Thoracic aorta (tissue), 2 donors: ENCODE measurements around the gene KRT17. TPM values are rescaled to one million over a fixed set of nuclear protein-coding genes. Genes with fewer than 3 reads are reported as not detected.

Experiments used
- ATAC-seq: fragments of 150-250 bp; one replicate; pipeline ENCODE4 v1.8.0; 2017; ENCODE audit warnings: low read depth; ENCODE audit not compliant: insufficient number of reproducible peaks, low FRiP score
- DNase-seq: peaks from one replicate; pipeline ENCODE4 v3.0.0-alpha.2; 2020; ENCODE audit warnings: low spot score
- H3K27ac ChIP-seq, 2 donors: fragments of 200-600 bp; sonication (generic); 1 replicate in 1 of 2; 2 replicates in 1 of 2; pipeline ENCODE4 v1.5.1; 2016; ENCODE audit warnings: mild to moderate bottlenecking in 2 of 2, moderate library complexity in 2 of 2
- H3K27me3 ChIP-seq: fragments of 200-600 bp; sonication (generic); replicated peaks from 2 replicates; pipeline ENCODE4 v1.6.0; 2016; ENCODE audit warnings: mild to moderate bottlenecking; ENCODE audit not compliant: insufficient read depth
- H3K36me3 ChIP-seq: fragments of 200-600 bp; sonication (generic); one replicate; pipeline ENCODE4 v1.5.1; 2016
- H3K4me1 ChIP-seq, 2 donors: fragments of 200-600 bp; sonication (generic); 1 replicate in 1 of 2; 2 replicates in 1 of 2; pipeline versions ENCODE4 v1.5.1 to v1.6.0; 2016; ENCODE audit warnings: low read depth in 2 of 2, mild to moderate bottlenecking in 1 of 2; ENCODE audit not compliant: control insufficient read depth in 1 of 2
- H3K4me3 ChIP-seq: fragments of 200-600 bp; sonication (generic); 2 replicates; pipeline ENCODE4 v1.5.1; 2016; ENCODE audit warnings: mild to moderate bottlenecking
- H3K9me3 ChIP-seq: fragments of 200-600 bp; sonication (generic); 2 replicates; pipeline ENCODE4 v1.5.1; 2016
- total RNA-seq, 2 donors: library from RNA; depleted of rRNA; stranded (reverse); fragments of >200 nt; gene quantifications; one replicate each; pipeline versions ENCODE4 v1.1.0 to v1.2.3, GENCODE V29; 2016
- TF ChIP-seq, protein P1 (sequence below): fragments of 200-600 bp; sonication (generic); IDR thresholded peaks from one replicate; pipeline ENCODE4 v1.5.1; 2019; ENCODE audit warnings: antibody characterized with exemption

KRT17 gene
- total RNA-seq, 2 donors from 2014 or later = 74.7 to 87.1 TPM

DNA sequence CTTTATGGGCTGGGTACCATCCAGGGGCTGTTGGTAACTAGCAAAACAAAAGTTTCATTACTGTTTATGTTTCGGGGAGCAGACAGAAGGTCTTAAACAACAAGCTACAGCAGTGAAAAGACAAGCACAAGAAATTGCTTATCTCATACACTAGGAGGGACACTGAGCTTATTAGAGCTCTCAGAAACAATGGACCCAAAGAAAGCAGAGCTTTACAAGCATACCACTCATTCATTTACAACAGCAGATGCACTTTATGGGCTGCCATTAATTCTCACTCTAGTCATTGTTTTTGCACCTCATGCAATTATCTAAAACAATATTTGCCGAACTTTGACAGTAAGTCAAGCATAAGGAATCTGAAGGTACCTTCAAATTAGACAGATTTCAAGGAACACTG is 21.9 kb downstream of the KRT17 start:
- TF ChIP-seq, protein P1, sequence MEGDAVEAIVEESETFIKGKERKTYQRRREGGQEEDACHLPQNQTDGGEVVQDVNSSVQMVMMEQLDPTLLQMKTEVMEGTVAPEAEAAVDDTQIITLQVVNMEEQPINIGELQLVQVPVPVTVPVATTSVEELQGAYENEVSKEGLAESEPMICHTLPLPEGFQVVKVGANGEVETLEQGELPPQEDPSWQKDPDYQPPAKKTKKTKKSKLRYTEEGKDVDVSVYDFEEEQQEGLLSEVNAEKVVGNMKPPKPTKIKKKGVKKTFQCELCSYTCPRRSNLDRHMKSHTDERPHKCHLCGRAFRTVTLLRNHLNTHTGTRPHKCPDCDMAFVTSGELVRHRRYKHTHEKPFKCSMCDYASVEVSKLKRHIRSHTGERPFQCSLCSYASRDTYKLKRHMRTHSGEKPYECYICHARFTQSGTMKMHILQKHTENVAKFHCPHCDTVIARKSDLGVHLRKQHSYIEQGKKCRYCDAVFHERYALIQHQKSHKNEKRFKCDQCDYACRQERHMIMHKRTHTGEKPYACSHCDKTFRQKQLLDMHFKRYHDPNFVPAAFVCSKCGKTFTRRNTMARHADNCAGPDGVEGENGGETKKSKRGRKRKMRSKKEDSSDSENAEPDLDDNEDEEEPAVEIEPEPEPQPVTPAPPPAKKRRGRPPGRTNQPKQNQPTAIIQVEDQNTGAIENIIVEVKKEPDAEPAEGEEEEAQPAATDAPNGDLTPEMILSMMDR = no peak
- no peaks in the 10 kb centered on the region for H3K27me3 ChIP-seq
- no peak overlapping the region for H3K4me3 ChIP-seq
- no peaks in the 10 kb centered on the region for H3K36me3 ChIP-seq
- no peak for DNase-seq
- H3K9me3 ChIP-seq = peaks cover 9% of the 10 kb centered on the region
- no peak overlapping the region for H3K27ac ChIP-seq
- no peaks in the 10 kb centered on the region for H3K4me1 ChIP-seq
- ATAC-seq = no peak

DNA sequence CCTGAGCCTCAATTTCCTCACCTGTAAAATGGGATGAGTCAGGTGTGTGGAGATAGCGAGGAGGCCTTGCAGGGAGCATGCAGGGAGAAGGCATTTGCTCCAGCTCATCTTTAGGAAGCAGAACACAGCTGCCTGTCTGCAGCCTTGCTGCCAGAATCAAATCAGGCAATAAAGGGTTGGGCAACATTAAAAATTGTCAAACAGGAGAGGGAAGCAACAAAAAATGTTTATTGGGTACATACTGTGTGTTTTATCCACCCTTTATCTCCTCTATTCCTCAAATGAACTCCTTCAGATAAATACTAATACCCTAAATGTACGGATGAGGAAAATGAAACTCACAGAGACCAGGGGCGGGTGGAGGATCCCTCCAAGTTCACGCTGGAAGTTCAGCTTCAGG is 24.1 kb downstream of the KRT17 start:
- no peak overlapping the region for H3K27ac ChIP-seq
- H3K4me3 ChIP-seq = no peak overlapping the region
- no peaks in the 10 kb centered on the region for H3K9me3 ChIP-seq
- no peaks in the 10 kb centered on the region for H3K27me3 ChIP-seq
- no peaks in the 10 kb centered on the region for H3K4me1 ChIP-seq
- no peak for ATAC-seq
- TF ChIP-seq, protein P1 = no peak
- H3K36me3 ChIP-seq = no peaks in the 10 kb centered on the region
- DNase-seq = no peak

DNA sequence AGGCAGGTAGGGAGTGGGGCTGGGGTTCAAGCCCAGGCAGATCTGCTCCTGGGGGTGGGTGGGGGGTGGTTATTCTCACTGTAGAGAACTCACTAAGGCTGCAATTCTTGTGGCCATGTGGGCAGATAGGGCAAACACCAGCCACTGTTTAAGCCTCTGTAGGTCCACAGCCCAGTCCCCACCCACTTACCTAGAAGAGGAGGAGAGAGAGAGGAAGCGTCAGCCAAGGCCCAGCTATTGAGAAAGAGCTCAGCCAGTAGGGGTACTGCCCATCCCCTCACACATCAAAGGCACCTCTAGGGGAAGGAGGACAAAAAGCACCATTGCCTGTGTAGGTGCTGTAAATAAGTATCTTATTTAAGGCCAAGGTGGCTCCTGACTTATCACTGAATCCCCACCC is 24.7 kb downstream of the KRT17 start:
- no peaks in the 10 kb centered on the region for H3K36me3 ChIP-seq
- H3K27me3 ChIP-seq = no peaks in the 10 kb centered on the region
- DNase-seq (no peak), ATAC-seq (no peak)
- no peaks in the 10 kb centered on the region for H3K4me1 ChIP-seq
- TF ChIP-seq, protein P1 = no peak
- H3K4me3 ChIP-seq = no peak overlapping the region
- no peaks in the 10 kb centered on the region for H3K9me3 ChIP-seq
- H3K27ac ChIP-seq = no peak overlapping the region

DNA sequence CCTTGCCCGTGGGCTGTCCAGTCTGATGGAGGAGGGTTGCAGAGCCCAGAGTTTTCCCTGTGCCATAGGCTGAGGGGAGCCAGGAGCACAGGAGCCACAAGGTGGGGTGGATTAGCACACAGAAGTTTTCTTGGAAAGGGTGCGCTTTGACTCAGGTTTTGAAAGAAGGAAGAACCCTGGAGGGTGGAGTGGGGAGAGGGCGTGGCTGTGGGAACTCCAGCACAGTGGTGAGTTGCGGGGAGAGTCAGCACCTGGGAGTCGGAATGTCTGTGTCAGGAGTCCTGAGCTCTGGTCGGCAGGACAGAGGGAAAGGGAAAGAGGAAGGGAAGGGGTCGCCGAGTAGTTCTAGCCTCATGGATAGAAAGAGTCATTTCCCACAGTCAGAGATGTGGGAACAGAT is 28.8 kb downstream of the KRT17 start:
- DNase-seq (no peak), ATAC-seq (no peak)
- Histone ChIP-seq H3K9me3 (no peaks in the 10 kb centered on the region), H3K27ac (no peak overlapping the region), H3K36me3 (no peaks in the 10 kb centered on the region), H3K4me1 (no peaks in the 10 kb centered on the region), H3K27me3 (no peaks in the 10 kb centered on the region), H3K4me3 (no peak overlapping the region)
- TF ChIP-seq, protein P1 = no peak

DNA sequence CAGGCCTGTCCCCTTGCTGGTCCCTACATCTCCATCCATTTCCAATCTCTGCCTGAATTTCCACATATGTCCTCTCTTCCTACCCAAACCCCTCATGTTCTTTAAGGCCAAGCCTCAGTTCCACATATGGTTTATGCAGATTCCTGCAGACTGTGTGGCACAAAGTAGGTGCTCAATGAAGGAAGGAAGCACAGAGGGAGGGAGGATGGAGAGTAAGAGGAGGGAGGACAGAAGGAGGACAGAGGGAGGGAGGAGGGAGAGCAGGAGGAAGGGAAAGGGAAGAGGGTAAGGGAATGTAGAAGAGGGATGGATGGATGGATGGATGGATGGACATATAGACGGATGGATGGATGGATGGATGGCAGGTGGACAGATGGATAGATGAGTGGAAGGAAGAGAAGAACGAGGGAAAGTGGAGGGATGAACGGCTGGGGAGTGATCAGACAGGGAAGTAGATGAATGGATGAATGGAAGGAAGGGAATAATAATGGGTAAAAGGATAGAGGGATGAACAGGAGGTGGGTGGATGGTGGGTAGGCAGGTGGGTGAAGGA is 29.9 kb downstream of the KRT17 start:
- H3K4me1 ChIP-seq = peaks cover 0 to under 1% of the 10 kb centered on the region in 2 donors
- no peaks in the 10 kb centered on the region for H3K9me3 ChIP-seq
- no peaks in the 10 kb centered on the region for H3K36me3 ChIP-seq
- no peak overlapping the region for H3K27ac ChIP-seq
- H3K4me3 ChIP-seq = no peak overlapping the region
- ATAC-seq (no peak), DNase-seq (no peak)
- no peaks in the 10 kb centered on the region for H3K27me3 ChIP-seq
- TF ChIP-seq, protein P1 = no peak
